Measurements from ENCODE around the gene KRT76.

Gene KRT76

GRCh38 chr12:52744493-52745156 lies 32.5 kb downstream of the KRT76 start:
- no peak overlapping the region for H3K27ac ChIP-seq
- no peak overlapping the region for H3K4me3 ChIP-seq

DNA sequence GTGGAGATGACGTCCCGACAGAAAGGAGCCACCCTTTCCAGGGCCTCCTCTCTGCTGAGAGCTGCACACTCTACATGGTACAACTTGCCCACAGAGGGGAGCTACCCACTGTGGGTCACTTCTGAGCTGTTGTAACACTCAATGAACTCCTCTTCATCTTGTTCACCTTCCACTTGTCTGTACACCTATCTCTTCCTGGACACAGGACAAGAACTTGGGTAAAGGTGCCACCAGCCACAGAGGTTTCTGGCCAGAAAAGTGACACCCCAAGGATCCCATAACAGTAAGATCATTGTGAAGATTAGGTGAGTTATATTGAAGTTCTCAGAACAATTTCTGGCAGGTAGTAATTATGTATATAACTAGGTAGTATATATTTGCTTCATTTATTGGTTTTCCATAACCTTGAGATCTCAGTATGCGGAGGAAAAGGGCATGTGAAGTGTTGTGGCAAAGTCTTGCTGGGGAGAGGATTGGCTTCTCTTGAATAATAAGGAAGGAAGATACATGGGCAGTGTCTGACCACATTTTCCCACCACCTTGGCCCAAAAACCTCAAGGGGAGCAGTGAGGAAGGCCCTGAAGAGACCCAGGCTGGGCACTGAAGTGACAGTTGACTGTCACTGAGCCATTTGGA lies 34.2 kb downstream of the KRT76 start:
- no peak overlapping the region for H3K4me3 ChIP-seq
- no peak overlapping the region for H3K27ac ChIP-seq

DNA sequence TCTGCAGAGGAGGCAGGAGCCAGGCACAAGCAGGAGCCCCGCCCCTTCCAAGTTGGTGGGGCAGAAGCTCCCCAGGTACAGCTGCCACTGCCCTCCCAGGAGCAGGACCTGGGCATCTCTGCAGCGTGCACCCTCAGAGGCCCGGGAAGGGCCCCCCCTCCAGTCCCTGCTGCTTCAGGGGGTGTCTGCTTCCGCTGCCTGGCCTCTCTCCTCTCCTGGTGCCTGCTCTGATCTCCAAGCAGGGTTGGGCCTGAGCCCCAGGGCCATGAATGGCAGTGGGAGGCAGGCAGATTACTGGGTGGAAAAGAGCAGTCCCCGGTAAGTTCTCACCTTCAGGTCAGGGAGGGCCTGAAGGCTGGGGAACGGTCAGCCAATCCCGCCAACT lies 35.0 kb downstream of the KRT76 start:
- H3K27ac ChIP-seq: no peak overlapping the region
- H3K4me3 ChIP-seq: no peak overlapping the region

DNA sequence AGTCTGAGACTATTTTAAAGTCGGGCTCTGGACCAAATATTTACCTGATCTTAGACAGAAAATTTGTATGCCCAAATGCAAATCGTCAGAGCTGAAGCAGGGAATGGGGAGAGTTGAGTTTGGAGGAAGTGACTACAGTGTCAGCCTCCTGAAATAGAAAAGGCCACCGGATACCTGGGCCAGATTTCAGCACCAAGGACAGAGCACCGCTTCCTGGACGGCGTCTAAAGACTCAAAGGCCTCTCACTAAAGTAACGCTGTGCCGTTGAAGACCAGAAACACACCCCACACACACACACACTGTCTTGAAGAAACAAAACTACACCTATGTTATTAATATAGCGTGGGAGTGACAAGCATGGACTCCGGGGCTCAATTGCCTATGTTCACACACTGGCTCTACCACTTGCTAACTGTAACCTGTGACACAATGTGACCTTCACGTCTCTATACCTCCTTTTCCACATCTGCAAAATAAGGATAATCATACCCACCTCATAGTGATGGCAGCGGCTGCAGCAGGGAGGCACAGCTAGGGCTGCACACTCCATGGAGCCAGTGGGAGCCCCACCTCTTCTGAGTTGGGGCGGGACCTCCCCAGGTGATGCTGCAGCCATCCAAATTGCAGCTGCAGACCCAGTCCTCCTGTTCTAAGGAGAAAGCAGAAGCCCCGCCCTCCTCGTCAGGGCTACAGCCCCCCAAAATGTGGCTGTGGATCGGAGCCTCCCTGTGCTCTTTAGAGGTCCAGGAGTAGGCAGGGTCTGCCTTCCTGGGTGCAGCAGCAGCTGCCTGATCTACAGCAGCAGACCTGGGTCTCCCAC lies 35.6 kb downstream of the KRT76 start:
- no peak overlapping the region for H3K4me3 ChIP-seq
- H3K27ac ChIP-seq: no peak overlapping the region

DNA sequence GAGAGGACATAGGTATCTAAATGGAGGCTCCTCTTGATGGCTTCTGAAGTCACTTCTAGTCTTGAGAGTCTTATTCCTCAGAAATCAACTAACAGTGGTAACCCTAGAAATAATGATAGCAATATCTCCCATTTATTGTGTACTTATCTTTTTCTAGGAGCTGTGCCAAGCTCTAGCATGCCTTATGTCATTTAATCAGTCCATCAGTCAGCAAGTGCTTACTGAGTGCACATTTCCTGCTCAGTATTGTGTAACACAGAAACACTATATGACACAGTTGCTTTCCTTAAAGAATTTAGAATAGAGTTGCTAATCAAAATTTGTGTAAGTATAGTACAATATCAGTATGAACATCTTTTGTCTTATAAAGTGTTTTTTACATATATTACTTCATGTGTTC lies 36.6 kb downstream of the KRT76 start:
- Histone ChIP-seq H3K4me3 (no peak overlapping the region), H3K27ac (no peak overlapping the region)

DNA sequence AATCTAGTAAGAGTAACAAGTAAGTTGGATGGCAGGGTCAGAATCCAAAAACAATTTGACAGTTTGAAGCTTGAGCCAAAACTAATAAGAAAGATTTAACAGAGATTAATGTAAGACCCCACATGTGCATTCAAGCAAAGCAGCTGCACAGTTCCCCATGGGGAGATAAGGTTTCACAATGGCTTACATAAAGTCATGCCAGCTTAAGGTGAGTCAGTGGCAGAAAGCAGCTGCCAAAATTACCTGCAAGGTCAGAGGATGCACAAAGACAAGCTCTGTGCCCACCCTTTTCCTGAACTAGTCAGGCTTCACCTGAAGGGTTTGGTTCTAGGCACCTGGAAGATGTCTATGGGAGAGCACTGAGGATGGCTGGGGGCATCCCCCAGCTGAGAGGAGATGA lies 37.2 kb downstream of the KRT76 start:
- no peak overlapping the region for H3K27ac ChIP-seq

GRCh38 chr12:52735816-52736632 lies 41.1 kb downstream of the KRT76 start:
- no peak overlapping the region for H3K27ac ChIP-seq
- no peak overlapping the region for H3K4me3 ChIP-seq

More for the DNA sequence above, 37.2 kb downstream of the KRT76 start:
- H3K4me3 ChIP-seq: no peak overlapping the region

GRCh38 chr12:52735106-52735505 lies 42.0 kb downstream of the KRT76 start:
- Histone ChIP-seq H3K4me3 (no peak overlapping the region), H3K27ac (no peak overlapping the region)

DNA sequence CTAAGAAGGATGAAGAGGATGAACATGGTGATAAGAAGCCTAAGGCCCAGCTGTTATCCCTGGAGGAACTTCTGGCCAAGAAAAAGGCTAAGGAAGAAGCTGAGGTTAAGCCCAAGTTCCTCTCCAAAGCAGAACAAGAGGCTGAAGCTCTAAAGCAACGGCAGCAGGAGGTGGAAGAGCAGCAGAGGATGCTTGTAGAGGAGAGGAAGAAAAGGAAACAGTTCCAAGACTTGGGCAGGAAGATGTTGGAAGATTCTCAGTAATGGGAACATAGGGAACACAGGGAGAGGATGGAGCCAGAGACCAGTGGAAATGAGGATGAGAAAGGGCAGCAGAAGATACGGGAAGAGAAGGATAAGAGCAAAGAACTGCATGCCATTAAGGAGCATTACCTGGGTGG lies 46.4 kb downstream of the KRT76 start:
- Histone ChIP-seq H3K27ac (no peak overlapping the region), H3K4me3 (no peak overlapping the region)

DNA sequence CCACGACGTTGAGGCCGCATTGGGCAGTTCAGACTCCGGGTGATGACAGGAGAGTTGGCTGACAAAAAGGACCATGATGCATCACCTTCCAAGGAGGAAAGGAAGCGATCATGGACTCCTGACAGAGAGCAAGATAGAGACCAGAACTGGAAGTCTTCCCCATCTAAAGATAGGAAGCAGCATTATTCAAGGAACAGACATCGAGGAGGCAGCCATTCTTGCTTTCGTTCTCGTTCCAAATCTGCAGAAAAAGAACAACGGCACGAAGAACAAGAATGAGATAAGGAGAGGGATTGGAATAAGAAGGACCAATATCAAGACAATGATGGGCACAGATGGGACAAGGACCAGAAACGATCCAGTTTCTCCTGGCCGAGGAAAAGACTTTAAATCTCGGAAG lies 46.8 kb downstream of the KRT76 start:
- Histone ChIP-seq H3K27ac (no peak overlapping the region), H3K4me3 (no peak overlapping the region)

GRCh38 chr12:52729147-52729546 lies 48.0 kb downstream of the KRT76 start:
- Histone ChIP-seq H3K27ac (no peak overlapping the region), H3K4me3 (no peak overlapping the region)

- H3K4me3 ChIP-seq: no peak overlapping the region
- no peak overlapping the region for H3K27ac ChIP-seq
Measured at GRCh38 chr12:52728374-52728773, 48.8 kb downstream of the KRT76 start.

DNA sequence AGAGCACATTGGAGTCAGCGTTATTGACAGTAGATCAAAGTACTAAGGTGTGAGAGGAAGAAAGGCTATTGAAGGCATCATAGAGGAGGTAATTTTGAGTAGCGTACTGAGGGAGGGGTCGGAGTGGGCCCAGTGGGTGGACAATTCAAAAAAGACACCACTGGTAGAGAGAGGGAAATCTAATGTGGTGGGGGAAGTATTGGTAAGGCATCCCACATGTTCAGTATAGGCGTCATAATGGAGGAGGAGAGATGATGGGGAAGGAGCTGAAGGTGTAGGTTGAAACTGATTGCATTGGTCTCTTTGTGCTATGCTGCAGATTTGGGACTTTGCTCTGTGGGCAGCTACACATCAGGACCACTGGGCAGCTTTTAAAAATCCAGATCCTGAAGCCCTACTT lies 50.1 kb downstream of the KRT76 start:
- Histone ChIP-seq H3K27ac (no peak overlapping the region), H3K4me3 (no peak overlapping the region)

DNA sequence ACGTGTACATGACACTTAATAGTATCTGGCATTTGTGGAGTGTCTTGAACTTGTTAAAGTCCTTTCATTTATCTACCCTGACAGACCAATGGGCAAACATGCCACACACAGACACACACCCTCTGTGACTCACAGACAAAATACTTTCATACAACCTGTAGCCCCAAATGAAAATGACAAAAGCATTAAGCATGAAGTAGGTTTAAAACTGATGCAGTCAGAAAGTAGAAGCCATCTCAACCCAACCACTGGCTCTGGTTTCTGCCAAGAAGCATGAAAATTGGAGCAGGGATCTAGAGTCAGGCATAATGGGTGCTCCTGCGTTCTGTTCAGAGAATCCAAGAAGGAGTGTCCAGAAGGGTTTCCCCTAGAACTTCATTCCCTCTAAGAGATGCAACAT lies 50.7 kb downstream of the KRT76 start:
- no peak overlapping the region for H3K4me3 ChIP-seq
- H3K27ac ChIP-seq: no peak overlapping the region

DNA sequence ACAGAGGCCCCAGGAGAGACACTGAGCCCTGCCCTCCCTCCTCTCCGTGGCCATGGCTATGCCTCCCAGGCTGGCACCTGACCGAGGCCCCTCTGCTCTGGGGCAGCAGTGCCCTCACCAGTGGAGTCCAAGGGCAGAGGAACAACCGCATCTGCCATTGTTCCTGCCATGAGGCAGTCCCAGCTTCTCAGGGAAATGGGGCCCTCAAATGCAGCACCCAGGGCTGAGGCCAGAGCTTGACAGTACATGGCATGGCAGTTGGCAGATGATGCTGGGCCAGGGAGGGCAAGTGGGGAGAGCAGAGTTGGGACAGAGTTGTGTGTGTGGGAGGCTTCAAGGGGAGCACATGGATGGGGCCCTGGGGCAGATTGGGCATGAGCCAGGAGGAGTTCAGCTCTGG lies 52.8 kb downstream of the KRT76 start:
- Histone ChIP-seq H3K27ac (no peak overlapping the region), H3K4me3 (no peak overlapping the region)

- no peak overlapping the region for H3K27ac ChIP-seq
- no peak overlapping the region for H3K4me3 ChIP-seq
Measured at GRCh38 chr12:52722680-52723079, 54.5 kb downstream of the KRT76 start.

GRCh38 chr12:52721838-52722470 lies 55.2 kb downstream of the KRT76 start:
- Histone ChIP-seq H3K27ac (no peak overlapping the region), H3K4me3 (no peak overlapping the region)

GRCh38 chr12:52720365-52720886 lies 56.7 kb downstream of the KRT76 start:
- Histone ChIP-seq H3K4me3 (no peak overlapping the region), H3K27ac (no peak overlapping the region)

Data from skin epidermis (tissue), 12 donors.